Fibroblast of lung (primary cell): ENCODE results near the gene CNN1. TPM values are rescaled to one million over a fixed set of nuclear protein-coding genes. Genes with fewer than 3 reads are reported as not detected.

ENCODE experiments used
- DNase-seq, 2 donors: peaks; one replicate each; pipeline versions ENCODE4 v3.0.0 to v3.0.0-alpha.2; 2010; ENCODE audit warnings: low read depth in 2 of 2
- H2AFZ ChIP-seq: 2 replicates; pipeline ENCODE4 v1.5.1; 2012; ENCODE audit warnings: low read length, control low read depth, inconsistent platforms
- H3K27ac ChIP-seq: 2 replicates; pipeline ENCODE4 v1.5.1; 2011; ENCODE audit warnings: low read length, control low read depth; ENCODE audit not compliant: insufficient read depth
- H3K27me3 ChIP-seq: 2 replicates; pipeline ENCODE4 v1.5.1; 2011; ENCODE audit warnings: mild to moderate bottlenecking, low read length; ENCODE audit not compliant: control insufficient read depth, insufficient read depth
- H3K36me3 ChIP-seq: 2 replicates; pipeline ENCODE4 v1.5.1; 2011; ENCODE audit warnings: low read length; ENCODE audit not compliant: control insufficient read depth, insufficient read depth
- H3K4me1 ChIP-seq: 2 replicates; pipeline ENCODE4 v1.5.1; 2011; ENCODE audit warnings: low read length; ENCODE audit not compliant: control insufficient read depth, insufficient read depth; ENCODE audit errors: extremely low read depth
- H3K4me2 ChIP-seq: 2 replicates; pipeline ENCODE4 v1.5.1; 2011; ENCODE audit warnings: low read length, control low read depth; ENCODE audit not compliant: insufficient read depth; ENCODE audit errors: extremely low read depth
- H3K4me3 ChIP-seq, 4 experiments: fragments of 200-600 bp in 1 of 4; sonication (generic) in 1 of 4; replicated peaks in 1 of 4; 2 replicates each; pipeline ENCODE4 v1.5.1; 2011 to 2016; ENCODE audit warnings: low read length in 4 of 4, low read depth in 3 of 4, mild to moderate bottlenecking in 3 of 4, control low read depth in 2 of 4, inconsistent platforms in 1 of 4, mixed read lengths in 1 of 4; ENCODE audit not compliant: insufficient read depth in 1 of 4; ENCODE audit errors: control extremely low read depth in 1 of 4
- H3K79me2 ChIP-seq: 2 replicates; pipeline ENCODE4 v1.5.1; 2012; ENCODE audit warnings: mild to moderate bottlenecking, low read length, inconsistent platforms; ENCODE audit not compliant: control insufficient read depth, insufficient read depth
- H3K9ac ChIP-seq: 2 replicates; pipeline ENCODE4 v1.5.1; 2011; ENCODE audit warnings: mild to moderate bottlenecking, low read length, control low read depth; ENCODE audit not compliant: insufficient read depth
- H3K9me3 ChIP-seq: 2 replicates; pipeline ENCODE4 v1.5.1; 2012; ENCODE audit warnings: low read depth, low read length; ENCODE audit not compliant: control insufficient read depth, insufficient read depth
- H4K20me1 ChIP-seq: 2 replicates; pipeline ENCODE4 v1.5.1; 2011; ENCODE audit warnings: low read length; ENCODE audit not compliant: control insufficient read depth, insufficient read depth; ENCODE audit errors: extremely low read depth
- EZH2 ChIP-seq: IDR thresholded peaks from 2 replicates; pipeline ENCODE4 v1.5.1; 2012; ENCODE audit warnings: low read length, control low read depth, mild to moderate bottlenecking; ENCODE audit errors: missing control alignments
- polyA plus RNA-seq, 2 donors: library from polyadenylated mRNA; depleted of rRNA in 1 of 2; stranded (reverse) in 1 of 2; unstranded in 1 of 2; fragments of >200 nt; gene quantifications; 2 replicates each; pipeline ENCODE4 v1.2.1, GENCODE V29; 2011 to 2012; ENCODE audit warnings: missing spikeins in 1 of 2
- total RNA-seq: library from RNA; depleted of rRNA; stranded (reverse); fragments of >200 nt; gene quantifications from 2 replicates; pipeline ENCODE4 v1.2.1, GENCODE V29; 2014
- TF ChIP-seq, protein P1 (sequence below), 2 donors: IDR thresholded peaks in 1 of 2; conservative IDR thresholded peaks in 1 of 2; 1 replicate in 1 of 2; 2 replicates in 1 of 2; pipeline ENCODE4 v1.5.1; 2011 to 2012; ENCODE audit warnings: low read length in 2 of 2, control low read depth in 1 of 2, inconsistent platforms in 1 of 2, low read depth in 1 of 2, mild to moderate bottlenecking in 1 of 2

Gene CNN1
- total and polyA plus RNA-seq, 2 donors (not counting 1 experiment from before 2014, with no cell fraction given): 20.3 to 83.9 TPM

DNA sequence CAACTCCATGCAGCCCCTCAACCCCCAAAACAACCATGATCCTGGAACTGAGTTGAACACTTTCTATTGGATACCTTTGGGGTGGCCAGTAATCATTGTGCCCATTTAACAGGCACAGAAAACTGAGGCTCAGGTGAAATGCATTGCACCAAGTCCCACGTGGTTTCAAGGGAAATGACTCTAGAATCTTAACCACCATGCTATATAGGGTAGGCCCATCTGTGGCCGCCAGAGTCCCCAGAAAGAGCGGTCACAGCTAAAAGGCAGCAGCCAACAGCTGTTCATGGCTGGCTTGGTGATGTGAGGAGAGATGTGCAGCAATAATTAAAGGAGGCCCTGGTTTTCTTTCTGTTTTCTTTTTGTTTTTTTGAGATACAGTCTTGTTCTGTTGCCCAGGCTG lies 2.6 kb downstream of the CNN1 start:
- Histone ChIP-seq H3K36me3 (no peaks in the 10 kb centered on the region), H3K4me1 (peaks cover 9% of the 10 kb centered on the region), H3K4me3 (no peak overlapping the region), H3K27ac (no peak overlapping the region), H3K9ac (no peak overlapping the region), H2AFZ (no peak overlapping the region), H3K4me2 (no peak overlapping the region), H3K9me3 (no peaks in the 10 kb centered on the region), H3K27me3 (no peaks in the 10 kb centered on the region), H3K79me2 (no peaks in the 10 kb centered on the region), H4K20me1 (no peaks in the 10 kb centered on the region)
- DNase-seq: no peak
- TF ChIP-seq EZH2: no peak
- TF ChIP-seq, protein P1, sequence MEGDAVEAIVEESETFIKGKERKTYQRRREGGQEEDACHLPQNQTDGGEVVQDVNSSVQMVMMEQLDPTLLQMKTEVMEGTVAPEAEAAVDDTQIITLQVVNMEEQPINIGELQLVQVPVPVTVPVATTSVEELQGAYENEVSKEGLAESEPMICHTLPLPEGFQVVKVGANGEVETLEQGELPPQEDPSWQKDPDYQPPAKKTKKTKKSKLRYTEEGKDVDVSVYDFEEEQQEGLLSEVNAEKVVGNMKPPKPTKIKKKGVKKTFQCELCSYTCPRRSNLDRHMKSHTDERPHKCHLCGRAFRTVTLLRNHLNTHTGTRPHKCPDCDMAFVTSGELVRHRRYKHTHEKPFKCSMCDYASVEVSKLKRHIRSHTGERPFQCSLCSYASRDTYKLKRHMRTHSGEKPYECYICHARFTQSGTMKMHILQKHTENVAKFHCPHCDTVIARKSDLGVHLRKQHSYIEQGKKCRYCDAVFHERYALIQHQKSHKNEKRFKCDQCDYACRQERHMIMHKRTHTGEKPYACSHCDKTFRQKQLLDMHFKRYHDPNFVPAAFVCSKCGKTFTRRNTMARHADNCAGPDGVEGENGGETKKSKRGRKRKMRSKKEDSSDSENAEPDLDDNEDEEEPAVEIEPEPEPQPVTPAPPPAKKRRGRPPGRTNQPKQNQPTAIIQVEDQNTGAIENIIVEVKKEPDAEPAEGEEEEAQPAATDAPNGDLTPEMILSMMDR (conservative IDR thresholded peaks at IDR 0.05 in 1 of 2, IDR thresholded peaks at IDR 0.05 in 1 of 2; ENCODE audit: low read depth in 1 of 2, low read length in 2 of 2): no peak

DNA sequence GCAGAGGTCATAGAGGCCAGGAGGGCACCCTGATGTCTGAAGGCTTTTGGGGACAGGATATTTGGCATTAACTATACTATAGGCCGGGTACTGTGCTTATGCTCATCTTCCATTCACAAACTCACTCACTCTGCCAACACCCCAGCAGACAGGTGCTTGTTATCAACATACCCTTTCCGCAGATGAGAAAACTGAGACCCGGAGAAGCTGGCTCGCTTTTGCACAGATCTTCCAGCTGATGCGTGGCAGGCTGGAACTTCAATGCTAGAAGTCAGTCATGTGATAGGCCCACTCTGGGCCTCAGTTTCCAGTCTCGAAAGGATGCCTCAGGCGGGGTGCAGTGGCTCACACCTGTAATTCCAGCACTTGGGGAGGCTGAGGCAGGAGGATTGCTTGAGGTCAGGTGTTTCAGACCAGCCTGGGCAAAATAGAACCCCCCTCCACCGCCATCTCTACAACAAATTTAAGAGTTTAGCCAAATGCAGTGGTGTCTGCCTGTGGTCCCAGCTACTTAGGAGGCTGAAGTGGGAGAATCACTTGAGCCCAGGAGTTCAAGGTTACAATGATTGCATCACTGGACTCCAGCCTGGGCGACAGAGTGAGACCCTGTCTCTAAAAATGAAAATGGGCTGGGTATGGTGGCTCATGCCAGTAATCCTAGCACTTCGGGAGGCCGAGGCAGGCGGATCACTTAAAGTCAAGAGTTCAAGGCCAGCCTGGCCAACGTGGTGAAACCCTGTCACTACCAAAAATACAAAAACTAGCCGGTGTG lies 9.5 kb downstream of the CNN1 start:
- TF ChIP-seq, protein P1 (conservative IDR thresholded peaks at IDR 0.05 in 1 of 2, IDR thresholded peaks at IDR 0.05 in 1 of 2; ENCODE audit: low read depth in 1 of 2, low read length in 2 of 2): no peak
- TF ChIP-seq EZH2: no peak
- H3K79me2 ChIP-seq: no peaks in the 10 kb centered on the region
- no peak overlapping the region for H2AFZ ChIP-seq
- no peaks in the 10 kb centered on the region for H4K20me1 ChIP-seq
- H3K4me3 ChIP-seq: no peak overlapping the region
- H3K9me3 ChIP-seq: no peaks in the 10 kb centered on the region
- no peak overlapping the region for H3K9ac ChIP-seq
- H3K4me1 ChIP-seq: no peaks in the 10 kb centered on the region
- H3K36me3 ChIP-seq: peaks cover 5% of the 10 kb centered on the region
- H3K4me2 ChIP-seq: no peak overlapping the region
- DNase-seq: no peak
- H3K27me3 ChIP-seq: no peaks in the 10 kb centered on the region
- no peak overlapping the region for H3K27ac ChIP-seq

DNA sequence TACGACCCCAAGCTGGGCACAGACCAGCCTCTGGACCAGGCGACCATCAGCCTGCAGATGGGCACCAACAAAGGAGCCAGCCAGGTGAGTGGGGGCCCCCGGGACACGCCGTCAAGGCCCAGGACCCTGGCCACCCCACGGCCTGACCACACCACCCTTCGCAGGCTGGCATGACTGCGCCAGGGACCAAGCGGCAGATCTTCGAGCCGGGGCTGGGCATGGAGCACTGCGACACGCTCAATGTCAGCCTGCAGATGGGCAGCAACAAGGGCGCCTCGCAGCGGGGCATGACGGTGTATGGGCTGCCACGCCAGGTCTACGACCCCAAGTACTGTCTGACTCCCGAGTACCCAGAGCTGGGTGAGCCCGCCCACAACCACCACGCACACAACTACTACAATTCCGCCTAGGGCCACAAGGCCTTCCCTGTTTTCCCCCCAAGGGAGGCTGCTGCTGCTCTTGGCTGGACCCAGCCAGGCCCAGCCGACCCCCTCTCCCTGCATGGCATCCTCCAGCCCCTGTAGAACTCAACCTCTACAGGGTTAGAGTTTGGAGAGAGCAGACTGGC lies 10.8 kb downstream of the CNN1 start:
- Histone ChIP-seq H3K27me3 (no peaks in the 10 kb centered on the region), H3K36me3 (peaks cover 13% of the 10 kb centered on the region), H4K20me1 (no peaks in the 10 kb centered on the region), H3K79me2 (no peaks in the 10 kb centered on the region), H3K9ac (no peak overlapping the region), H2AFZ (no peak overlapping the region), H3K4me3 (no peak overlapping the region), H3K4me1 (no peaks in the 10 kb centered on the region), H3K27ac (no peak overlapping the region), H3K9me3 (no peaks in the 10 kb centered on the region), H3K4me2 (no peak overlapping the region)
- no peak for DNase-seq
- TF ChIP-seq EZH2: no peak
- TF ChIP-seq, protein P1 (conservative IDR thresholded peaks at IDR 0.05 in 1 of 2, IDR thresholded peaks at IDR 0.05 in 1 of 2; ENCODE audit: low read depth in 1 of 2, low read length in 2 of 2): no peak
